HCT116 (cell line): ENCODE results near the gene ULBP1. TPM values are rescaled to one million over a fixed set of nuclear protein-coding genes. Genes with fewer than 3 reads are reported as not detected.

Experiments used
- ATAC-seq: fragments of 200-7000 bp; cut with Tn5 transposase; 2 replicates; pipeline ENCODE4 v1.9.1; 2020; ENCODE audit warnings: mild to moderate bottlenecking, moderate library complexity
- BruUV-seq: library from RNA; stranded (reverse); fragments of 400-500 nt; replicated peaks from 2 replicates; lab custom pipeline; 2021; lab: Mats Ljungman, UMichigan
- CTCF ChIA-PET: fragments of 300-600 bp; sonication (Branson Sonifier 250); formaldehyde crosslinking; loops from one replicate; lab custom pipeline; 2021; ENCODE audit warnings: antibody characterized with exemption; lab: Charles Lee
- POLR2A ChIA-PET: fragments of 300-600, 350-600 bp; sonication (Branson Sonifier 250); formaldehyde crosslinking; loops from one replicate; lab custom pipeline; 2021; ENCODE audit warnings: antibody characterized with exemption; lab: Charles Lee
- RAD21 ChIA-PET, 2 experiments: fragments of 300-600 bp; sonication (Branson Sonifier 250); formaldehyde crosslinking; loops; one replicate each; lab custom pipeline; 2023; ENCODE audit warnings: low total read pairs in 2 of 2; ENCODE audit not compliant: uncharacterized antibody in 2 of 2, unreplicated experiment in 2 of 2, low non-redundant PET in 1 of 2; lab: Charles Lee
- DNase-seq: peaks from one replicate; pipeline ENCODE4 v3.0.0-alpha.2; 2010; ENCODE audit warnings: low read depth, low spot score
- H2AFZ ChIP-seq: fragments of 200-600 bp; shearing (Covaris generic), sonication (generic); 2 replicates; pipeline ENCODE4 v1.6.1; 2017; ENCODE audit warnings: low read depth, mixed run types, mixed read lengths, antibody characterized with exemption, low read length; ENCODE audit not compliant: poor library complexity, severe bottlenecking
- H3K27ac ChIP-seq: 2 replicates; pipeline ENCODE4 v1.5.1; 2012; ENCODE audit warnings: low read depth, low read length
- H3K27me3 ChIP-seq: fragments of 200-600 bp; sonication (generic); 2 replicates; pipeline ENCODE4 v1.6.1; 2016; ENCODE audit warnings: mixed run types, low read length, mixed read lengths; ENCODE audit not compliant: insufficient read depth
- H3K36me3 ChIP-seq, 2 experiments: fragments of 200-500 bp in 1 of 2; fragments of 200-600 bp in 1 of 2; sonication (Bioruptor generic) in 1 of 2; sonication (generic) in 1 of 2; 2 replicates each; pipeline versions ENCODE4 v1.5.1 to v1.6.1; 2014 to 2016; ENCODE audit warnings: low read length in 2 of 2, inconsistent platforms in 1 of 2, mixed read lengths in 1 of 2, mixed run types in 1 of 2; ENCODE audit not compliant: insufficient read depth in 2 of 2, control insufficient read depth in 1 of 2
- H3K4me1 ChIP-seq, 2 experiments: fragments of 200-600 bp in 1 of 2; sonication (generic) in 1 of 2; 2 replicates each; pipeline versions ENCODE4 v1.5.1 to v1.6.1; 2012 to 2017; ENCODE audit warnings: low read length in 2 of 2, inconsistent platforms in 1 of 2, mild to moderate bottlenecking in 1 of 2, mixed read lengths in 1 of 2, mixed run types in 1 of 2, moderate library complexity in 1 of 2; ENCODE audit not compliant: insufficient read depth in 2 of 2, control insufficient read depth in 1 of 2
- H3K4me2 ChIP-seq: fragments of 200-600 bp; sonication (generic); 2 replicates; pipeline ENCODE4 v1.6.1; 2017; ENCODE audit warnings: mixed run types, low read length, mixed read lengths
- H3K4me3 ChIP-seq, 2 experiments: fragments of 200-600 bp in 1 of 2; sonication (generic) in 1 of 2; replicated peaks in 1 of 2; 2 replicates each; pipeline ENCODE4 v1.5.1; 2011 to 2016; ENCODE audit warnings: low read length in 2 of 2, control low read depth in 1 of 2, low read depth in 1 of 2, mild to moderate bottlenecking in 1 of 2, mixed read lengths in 1 of 2, mixed run types in 1 of 2
- H3K79me2 ChIP-seq: fragments of 200-600 bp; sonication (generic); 2 replicates; pipeline ENCODE4 v1.6.1; 2017; ENCODE audit warnings: mild to moderate bottlenecking, mixed run types, low read length, moderate library complexity, mixed read lengths; ENCODE audit not compliant: insufficient read depth
- H3K9ac ChIP-seq: fragments of 200-600 bp; sonication (generic); 2 replicates; pipeline ENCODE4 v1.6.1; 2016; ENCODE audit warnings: low read length, mixed read lengths
- H3K9me2 ChIP-seq: fragments of 200-600 bp; sonication (generic), shearing (Covaris generic); 2 replicates; pipeline ENCODE4 v1.6.1; 2017; ENCODE audit warnings: mixed run types, mild to moderate bottlenecking, moderate library complexity; ENCODE audit not compliant: insufficient read depth
- H3K9me3 ChIP-seq, 2 experiments: fragments of 200-500 bp in 1 of 2; fragments of 200-600 bp in 1 of 2; sonication (Bioruptor generic) in 1 of 2; sonication (generic) in 1 of 2; 2 replicates each; pipeline ENCODE4 v1.6.1; 2014 to 2017; ENCODE audit warnings: low read length in 2 of 2, mixed read lengths in 2 of 2, inconsistent platforms in 1 of 2, low read depth in 1 of 2, mild to moderate bottlenecking in 1 of 2, mixed run types in 1 of 2, moderate library complexity in 1 of 2; ENCODE audit not compliant: control insufficient read depth in 1 of 2, insufficient read depth in 1 of 2
- H4K20me1 ChIP-seq: fragments of 200-600 bp; sonication (generic), shearing (Covaris generic); 2 replicates; pipeline ENCODE4 v1.6.1; 2017; ENCODE audit warnings: mixed run types, mild to moderate bottlenecking, moderate library complexity; ENCODE audit not compliant: insufficient read depth
- CEBPB ChIP-seq: IDR thresholded peaks from 2 replicates; pipeline ENCODE4 v1.6.1; 2012; ENCODE audit warnings: low read depth
- EGR1 ChIP-seq: IDR thresholded peaks from 2 replicates; pipeline ENCODE4 v1.6.1; 2012; ENCODE audit warnings: low read depth
- ELF1 ChIP-seq: IDR thresholded peaks from 2 replicates; pipeline ENCODE4 v1.6.1; 2012; ENCODE audit warnings: low read depth, borderline replicate concordance
- EZH2 ChIP-seq: fragments of 200-600 bp; sonication (generic); IDR thresholded peaks from 2 replicates; pipeline ENCODE4 v1.6.1; 2017; ENCODE audit warnings: antibody characterized with exemption, mixed run types
- JUND ChIP-seq: IDR thresholded peaks from 2 replicates; pipeline ENCODE4 v1.6.1; 2012
- POLR2A ChIP-seq: IDR thresholded peaks from 2 replicates; pipeline ENCODE4 v1.7.0; 2011; ENCODE audit warnings: borderline replicate concordance; ENCODE audit not compliant: insufficient read depth, insufficient read length; ENCODE audit errors: extremely low read depth
- REST ChIP-seq: IDR thresholded peaks from 2 replicates; pipeline ENCODE4 v1.6.1; 2012; ENCODE audit warnings: low read depth
- SIN3A ChIP-seq: IDR thresholded peaks from 2 replicates; pipeline ENCODE4 v1.6.1; 2012; ENCODE audit warnings: low read depth
- SP1 ChIP-seq: IDR thresholded peaks from 2 replicates; pipeline ENCODE4 v1.6.1; 2012; ENCODE audit warnings: low read depth
- SRF ChIP-seq: IDR thresholded peaks from 2 replicates; pipeline ENCODE4 v1.6.1; 2012; ENCODE audit warnings: low read depth
- TCF7L2 ChIP-seq: IDR thresholded peaks from 2 replicates; pipeline ENCODE4 v1.7.0; 2011; ENCODE audit warnings: borderline replicate concordance, inconsistent platforms; ENCODE audit not compliant: insufficient read depth, insufficient read length; ENCODE audit errors: extremely low read depth
- YY1 ChIP-seq: IDR thresholded peaks from 2 replicates; pipeline ENCODE4 v1.6.1; 2011; ENCODE audit warnings: low read length, low read depth, moderate library complexity, mild to moderate bottlenecking; ENCODE audit not compliant: insufficient replicate concordance; ENCODE audit errors: extremely low read depth
- ZFX ChIP-seq: fragments of 450-650 bp; IDR thresholded peaks from 2 replicates; pipeline ENCODE4 v1.6.1; 2017
- intact Hi-C: fragments of 100-400 bp; cut with micrococcal nuclease; formaldehyde crosslinking; loops from 2 replicates; pipeline ENCODE4 v1.10.0; 2022
- total RNA-seq: library from RNA; stranded (reverse); gene quantifications from one replicate; pipeline ENCODE4 v1.2.1, GENCODE V29; 2021; ENCODE audit not compliant: unreplicated experiment

Gene ULBP1
- total RNA-seq, 1 experiment from 2014 or later, result 12.4 TPM

DNA sequence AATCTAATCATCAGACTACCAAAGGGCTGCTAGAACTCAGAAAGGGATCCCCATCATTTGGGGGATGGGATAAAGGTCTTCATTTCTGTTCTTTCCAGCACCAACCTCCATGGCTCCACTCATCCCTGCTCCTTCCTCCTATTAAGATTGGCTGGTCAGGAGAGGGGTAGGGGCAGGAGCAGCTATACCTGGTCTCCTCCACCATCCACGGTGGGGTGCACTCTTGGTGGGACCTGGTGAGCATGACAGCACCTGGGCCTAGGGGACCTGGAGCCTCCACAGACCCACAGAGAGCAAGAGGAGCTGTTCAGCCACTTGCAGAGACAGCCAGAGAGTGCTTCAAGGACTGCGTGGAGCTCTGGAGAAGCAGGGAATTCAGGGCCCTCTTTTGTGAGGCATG lies 28.1 kb upstream of the ULBP1 start (continued):
- TF ChIP-seq POLR2A (no peak), SRF (no peak), ELF1 (no peak), SP1 (no peak), EZH2 (no peak), EGR1 (no peak), REST (no peak), CEBPB (no peak), ZFX (no peak), JUND (no peak)
- TF ChIP-seq, all 23 proteins: peak for 0

- ChIA-PET RAD21 (no interaction called here), POLR2A (no interaction called here), CTCF (no interaction called here)
- no peak overlapping the region for H2AFZ ChIP-seq
- H3K27me3 ChIP-seq, result no peaks in the 10 kb centered on the region
- no peak overlapping the region for H3K4me3 ChIP-seq
- H3K27ac ChIP-seq, result no peak overlapping the region
- H4K20me1 ChIP-seq, result no peaks in the 10 kb centered on the region
- ATAC-seq, result no peak
- H3K36me3 ChIP-seq, result no peaks in the 10 kb centered on the region
- H3K79me2 ChIP-seq, result no peaks in the 10 kb centered on the region
- no peaks in the 10 kb centered on the region for H3K9me3 ChIP-seq
- H3K9ac ChIP-seq, result no peak overlapping the region
- H3K4me2 ChIP-seq, result no peak overlapping the region
- intact Hi-C loops, result no loop called here
- H3K4me1 ChIP-seq, result peaks cover 2 to 6% of the 10 kb centered on the region in 2 experiments; a peak in 2 of 4 replicates
- BruUV-seq, result no TSS peak
- TF ChIP-seq SIN3A, result no peak
- no peak for TF ChIP-seq YY1
- no peak for TF ChIP-seq TCF7L2
- no peak for DNase-seq
- H3K9me2 ChIP-seq, result no peaks in the 10 kb centered on the region
Observed at GRCh38 chr6:149936743-149937142, 27.0 kb upstream of the ULBP1 start.
